ENCODE data around the gene TFDP1.
"Not testable (repeated sequence)": the region's sequence is repeated elsewhere in the genome, so short reads cannot be mapped to it uniquely, and the experiment has no call there.

Gene TFDP1

DNA sequence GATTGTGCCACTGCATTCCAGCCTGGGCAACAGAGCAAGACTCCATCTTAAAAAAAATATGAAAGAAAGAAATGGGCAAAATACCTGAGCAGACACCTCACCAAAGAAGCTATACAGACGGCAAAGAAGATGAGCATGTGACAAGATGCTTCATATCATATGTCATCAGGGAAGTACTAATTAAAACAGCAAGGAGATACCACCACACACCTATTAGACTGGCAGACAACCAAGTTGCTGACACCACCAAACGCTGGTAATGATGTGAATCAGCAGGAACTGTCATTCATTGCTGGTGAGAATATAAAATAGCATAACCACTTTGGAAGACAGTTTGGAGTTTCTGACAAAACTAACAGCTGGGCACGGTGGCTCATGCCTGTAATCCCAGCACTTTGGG, 11.5 kb upstream of the TFDP1 start:
- DNase-seq (ENCODE audit: low spot score): no peak

DNA sequence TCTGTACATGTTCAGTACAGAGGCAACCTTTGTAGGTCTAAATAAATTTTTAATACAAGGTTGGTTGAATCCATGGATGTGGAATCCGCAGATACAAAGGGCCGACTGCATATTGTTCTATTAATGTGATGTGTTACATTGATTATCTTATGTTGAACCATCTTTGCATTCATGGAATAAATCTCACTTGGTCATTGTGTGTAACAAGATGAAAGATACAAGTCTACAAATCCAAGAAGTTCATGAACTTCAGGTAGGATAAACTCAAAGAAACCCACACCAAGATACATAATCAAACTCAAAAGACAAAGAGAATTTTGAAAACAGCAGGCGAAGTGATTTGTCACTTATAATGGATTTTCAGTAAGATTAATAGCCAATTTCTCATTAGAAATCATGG, 8.0 kb upstream of the TFDP1 start:
- DNase-seq (ENCODE audit: low spot score): no peak

DNA sequence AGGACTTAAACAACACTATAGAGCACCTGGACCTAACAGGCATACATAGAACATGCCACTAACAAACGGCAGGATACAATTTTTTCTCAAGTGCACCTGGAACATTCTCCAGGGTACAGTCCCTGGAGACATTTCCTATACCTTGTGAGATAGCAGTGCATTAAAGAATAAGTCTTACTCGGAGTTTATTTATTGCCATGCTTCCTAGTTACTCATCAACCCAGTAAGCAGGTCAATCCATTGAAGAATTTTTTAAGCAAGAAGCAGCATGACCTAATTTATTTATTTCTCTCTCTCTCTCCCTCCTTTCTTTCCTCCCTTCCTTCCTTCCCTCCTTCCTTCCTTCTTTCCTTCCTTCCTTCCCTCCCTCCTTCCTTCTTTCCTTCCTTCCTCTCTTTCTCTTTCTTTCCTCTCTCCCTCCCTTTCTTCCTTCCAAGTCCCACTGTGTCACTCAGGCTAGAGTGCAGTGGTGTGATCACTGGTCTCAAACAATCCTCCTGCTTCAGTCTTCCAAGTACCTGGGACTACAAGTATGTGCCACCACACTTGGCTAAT, 6.6 kb upstream of the TFDP1 start:
- no peak for DNase-seq (ENCODE audit: low spot score)

DNA sequence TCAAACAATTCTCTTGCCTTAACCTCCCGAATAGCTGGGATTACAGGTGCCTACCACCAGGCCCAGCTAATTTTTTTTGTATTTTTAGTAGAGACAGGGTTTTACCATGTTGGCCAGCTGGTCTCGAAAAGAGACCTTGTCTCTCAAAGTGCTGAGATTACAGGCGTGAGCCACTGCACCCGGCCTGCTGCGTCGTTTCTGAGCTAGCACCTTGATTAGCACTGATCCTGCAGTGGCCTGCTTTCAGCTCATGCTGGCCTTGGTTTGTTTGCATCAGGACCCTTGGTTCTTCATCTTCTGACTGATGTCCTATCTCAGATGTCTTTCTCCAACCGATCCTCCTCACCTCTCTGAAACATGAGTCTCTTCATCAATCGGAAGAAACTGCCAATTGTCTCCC, 4.9 kb upstream of the TFDP1 start:
- DNase-seq (ENCODE audit: low spot score): no peak

DNA sequence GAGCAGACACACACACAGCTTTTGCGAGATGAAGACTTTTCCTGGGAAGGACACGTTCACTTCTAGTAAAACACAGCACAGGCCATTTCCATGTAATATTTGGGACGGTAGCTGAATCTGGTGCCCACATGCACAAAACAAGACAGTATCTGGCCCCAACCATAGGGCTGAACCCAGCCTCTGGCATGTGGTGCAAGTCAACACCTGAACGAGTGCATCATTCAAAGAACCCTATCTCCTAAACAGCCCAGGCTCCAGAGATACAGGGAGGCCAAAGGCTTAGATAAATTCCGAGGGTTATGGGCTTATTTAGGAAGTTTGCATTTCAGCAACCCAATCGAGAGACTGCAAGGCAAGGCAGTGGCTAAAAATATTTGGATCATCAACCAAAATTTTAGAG, 2.7 kb upstream of the TFDP1 start:
- no peak for DNase-seq (ENCODE audit: low spot score)

DNA sequence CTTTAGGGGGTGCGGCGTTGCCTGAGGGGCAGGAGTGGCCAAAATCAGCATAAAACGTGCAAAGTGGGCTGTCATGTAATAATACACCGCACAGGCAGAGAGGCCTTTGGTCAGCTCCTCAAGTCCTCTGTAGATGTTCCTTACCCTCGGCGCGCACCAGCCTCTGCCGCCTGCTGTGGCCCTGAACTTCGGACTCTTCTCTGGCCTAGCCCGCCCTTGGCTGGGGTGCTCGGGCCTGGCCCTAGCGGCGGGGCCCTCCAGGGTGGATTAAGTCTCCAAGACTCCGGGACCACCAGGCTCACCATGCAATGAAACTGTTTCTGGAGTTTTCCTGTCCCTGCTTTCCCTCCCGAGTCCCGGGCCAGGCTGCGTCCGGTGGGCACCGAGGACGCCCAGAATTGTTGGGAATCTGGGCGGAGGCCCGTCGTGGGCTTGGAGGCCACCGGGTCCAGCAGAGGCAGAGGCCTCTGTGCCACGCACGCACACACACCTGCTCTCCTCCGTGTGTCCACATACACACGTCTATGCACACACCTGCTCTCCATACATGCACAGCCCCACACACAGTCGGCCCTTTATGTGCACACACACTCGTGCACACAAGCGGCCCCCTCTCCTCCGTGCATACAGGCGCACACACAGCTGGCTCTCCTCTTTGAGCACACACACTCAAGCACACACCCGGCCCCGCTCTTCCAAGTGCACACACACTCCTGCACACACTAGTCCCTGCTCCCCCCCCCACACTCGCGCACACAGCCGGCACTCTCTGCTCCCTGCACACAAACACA, 1.5 kb upstream of the TFDP1 start:
- DNase-seq (ENCODE audit: low spot score): no peak

DNA sequence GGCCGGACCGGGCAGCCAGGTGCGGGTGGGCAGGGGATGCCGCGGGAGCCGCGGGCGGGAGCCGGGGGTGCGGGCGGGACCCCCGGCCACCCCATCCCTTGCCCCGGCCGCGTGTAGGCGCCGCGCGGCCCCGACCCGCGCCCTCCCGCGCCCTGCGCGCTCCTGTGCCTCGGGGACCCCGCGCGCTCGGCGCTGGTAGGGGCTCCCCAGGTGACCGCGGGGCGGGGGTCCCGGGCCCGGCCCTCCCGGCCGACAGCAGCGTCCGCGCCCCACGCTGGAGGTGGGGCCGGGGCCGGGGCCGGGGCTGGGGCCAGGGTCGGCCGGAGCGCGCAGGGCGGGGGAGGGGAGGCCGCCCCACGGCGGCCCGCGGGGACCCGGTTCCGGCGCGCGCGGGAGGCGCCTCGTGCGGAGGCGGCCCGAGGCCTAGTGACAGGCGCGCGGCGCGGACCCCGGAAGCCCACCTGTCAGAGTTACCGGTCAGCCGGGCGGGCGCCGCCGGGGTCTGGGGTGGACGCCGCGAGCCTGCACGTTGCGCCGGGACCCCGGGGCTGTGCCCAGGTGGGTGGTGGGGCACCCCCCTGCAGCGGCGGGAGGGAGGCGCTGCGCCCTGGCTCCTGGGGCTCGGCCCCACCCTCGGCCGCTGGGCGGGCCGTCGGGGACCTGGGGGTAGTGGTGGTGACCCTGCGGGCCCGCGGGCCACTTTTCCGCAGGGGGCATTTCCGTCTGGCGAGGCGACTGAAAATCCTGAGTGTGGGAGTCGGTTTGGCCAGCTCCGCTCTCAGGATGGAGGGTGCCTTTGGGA, 518 bp downstream of the TFDP1 start:
- no peak for DNase-seq (ENCODE audit: low spot score)

DNA sequence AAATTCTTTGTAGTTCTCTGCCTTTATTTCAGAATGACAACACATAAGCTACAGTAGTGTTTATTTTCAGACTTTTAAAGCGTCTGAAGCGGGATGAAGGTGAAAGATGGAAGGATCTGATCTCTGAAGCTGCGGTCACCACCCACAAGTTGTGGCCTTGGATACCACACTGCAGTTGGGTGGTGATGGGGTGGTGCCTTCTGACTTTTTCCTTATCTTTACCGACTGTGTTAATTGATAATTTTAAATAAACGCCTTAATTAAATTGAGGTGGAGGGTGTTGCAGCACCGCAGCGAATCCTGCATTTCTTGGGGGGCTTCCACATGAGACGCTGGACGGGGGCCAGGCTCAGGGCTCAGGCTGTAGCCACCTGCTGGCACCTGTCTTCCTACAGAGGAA, 1.3 kb downstream of the TFDP1 start:
- no peak for DNase-seq (ENCODE audit: low spot score)

DNA sequence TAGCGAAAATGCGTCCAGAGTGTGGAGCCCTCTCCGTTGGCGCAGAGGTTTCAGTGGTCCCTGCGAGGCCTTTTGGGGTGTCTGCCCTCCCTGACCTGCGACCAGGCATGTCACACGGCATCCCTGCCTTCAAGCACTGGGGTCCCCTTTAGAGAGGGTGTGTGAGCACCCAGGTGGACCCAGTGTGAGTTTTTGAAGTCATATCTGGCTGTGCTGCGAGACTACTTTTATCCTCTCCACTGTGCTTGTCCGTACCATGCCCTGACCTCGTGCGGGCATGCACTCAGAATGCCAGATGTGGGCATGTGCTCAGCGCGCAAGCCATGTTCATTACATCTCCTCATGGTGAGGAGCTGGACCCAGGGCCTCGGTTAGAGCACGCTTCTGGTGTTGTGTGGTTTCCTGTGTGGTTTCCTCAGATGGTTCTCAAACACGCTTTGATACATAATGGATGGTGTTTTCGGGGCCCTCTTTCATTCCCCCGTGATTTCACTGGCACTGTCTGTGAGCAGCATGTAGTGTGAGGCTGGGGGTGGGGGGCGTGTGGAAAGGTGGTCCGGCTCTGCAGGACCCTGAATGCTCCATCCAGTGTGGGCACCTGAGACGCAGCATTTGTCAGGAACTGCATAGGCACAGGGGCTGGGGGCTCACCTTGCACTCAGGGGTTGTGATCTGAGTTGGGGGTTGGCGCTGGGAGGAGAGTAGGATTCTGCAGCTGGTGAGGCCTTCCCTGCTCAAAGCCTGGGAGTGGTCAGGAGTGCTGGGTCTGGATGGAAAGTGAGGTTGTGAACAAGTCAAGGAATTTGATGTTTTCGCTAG, 2.3 kb downstream of the TFDP1 start:
- DNase-seq (ENCODE audit: low spot score): no peak

DNA sequence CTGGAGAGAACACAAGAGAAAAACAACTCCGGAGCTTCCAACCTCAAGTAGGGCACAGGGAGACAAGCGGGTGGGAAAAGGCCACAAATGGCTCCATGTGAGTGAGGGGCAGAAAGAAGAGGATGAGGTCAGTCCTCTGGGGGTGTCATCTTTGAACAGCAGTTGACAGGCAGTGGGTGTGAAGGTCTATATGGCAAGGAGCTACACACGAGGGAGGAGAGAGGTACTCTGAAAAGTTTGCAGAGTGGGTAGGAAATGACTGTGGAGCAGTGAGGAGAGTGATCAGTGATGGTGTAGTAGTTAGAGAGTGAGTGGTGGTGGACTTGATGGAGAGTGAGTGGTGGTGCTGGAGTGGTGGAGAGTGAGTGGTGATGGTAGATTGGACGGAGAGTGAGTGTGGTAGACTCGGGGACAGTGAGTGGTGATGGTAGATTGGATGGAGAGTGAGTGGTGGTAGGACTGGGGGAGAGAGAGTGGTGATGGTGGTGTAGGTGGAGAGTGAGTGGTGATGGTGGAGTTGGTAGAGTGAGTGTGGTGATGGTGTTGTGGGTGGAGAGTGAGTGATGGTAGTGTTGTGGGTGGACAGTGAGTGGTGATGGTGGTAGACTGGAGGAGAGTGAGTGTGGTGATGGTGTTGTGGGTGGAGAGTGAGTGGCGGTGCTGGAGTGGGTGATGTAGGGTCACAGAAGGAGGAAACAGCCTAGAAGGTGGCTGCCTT, 4.0 kb downstream of the TFDP1 start:
- DNase-seq (ENCODE audit: low spot score): no peak

DNA sequence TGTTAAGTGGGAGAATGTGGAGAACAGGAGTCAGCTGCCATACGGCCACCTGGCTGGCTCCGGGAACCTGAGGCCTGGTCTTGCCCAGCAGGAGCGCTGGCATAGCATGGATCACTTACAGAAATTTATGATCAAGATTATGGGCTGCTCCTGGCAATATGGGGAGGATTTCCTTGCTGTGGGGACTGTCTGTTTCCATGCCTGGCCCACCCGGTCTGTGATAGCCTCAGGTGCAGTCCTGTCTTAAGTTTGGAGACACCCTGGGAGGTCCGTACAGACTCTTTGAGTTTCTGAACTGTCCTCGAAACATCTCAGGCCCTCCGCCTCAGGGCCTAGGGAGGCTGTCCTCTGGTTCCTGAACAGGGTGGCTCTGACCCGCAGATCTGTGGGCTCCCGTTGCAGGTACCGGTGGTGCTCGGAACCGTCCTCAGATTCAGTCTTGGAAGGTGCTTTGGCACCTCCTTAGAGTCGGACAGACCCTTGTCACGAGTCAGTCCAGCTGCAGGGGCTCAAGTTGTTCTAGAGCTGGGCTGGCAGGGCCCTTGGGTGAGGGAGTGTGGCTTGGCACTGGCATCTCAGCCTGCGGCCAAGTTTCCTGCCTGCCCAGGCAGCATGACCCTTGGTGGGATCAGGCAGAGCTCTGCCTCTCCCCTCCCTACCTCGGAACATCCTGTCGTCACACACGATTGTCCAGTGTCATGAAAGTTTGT, 4.9 kb downstream of the TFDP1 start:
- DNase-seq (ENCODE audit: low spot score): no peak

DNA sequence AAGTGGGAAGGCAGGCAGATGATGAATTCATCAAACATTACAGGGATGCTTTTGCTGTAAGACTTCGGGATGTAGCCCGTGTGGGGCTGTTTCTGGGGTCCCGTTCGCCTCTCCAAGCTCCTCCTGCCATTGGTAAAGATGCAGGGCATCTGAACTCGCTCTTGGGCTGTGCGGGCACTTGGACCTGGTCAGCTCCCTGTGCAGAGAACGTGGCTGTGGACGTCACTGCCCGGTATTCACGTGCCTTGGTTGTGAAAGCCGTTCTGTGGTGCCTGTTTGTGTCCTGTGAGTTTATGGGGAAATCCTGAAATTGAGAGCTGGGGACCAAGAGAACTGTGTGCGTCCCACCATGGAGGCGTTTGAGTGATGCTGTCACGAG, 5.4 kb downstream of the TFDP1 start:
- no peak for DNase-seq (ENCODE audit: low spot score)

DNA sequence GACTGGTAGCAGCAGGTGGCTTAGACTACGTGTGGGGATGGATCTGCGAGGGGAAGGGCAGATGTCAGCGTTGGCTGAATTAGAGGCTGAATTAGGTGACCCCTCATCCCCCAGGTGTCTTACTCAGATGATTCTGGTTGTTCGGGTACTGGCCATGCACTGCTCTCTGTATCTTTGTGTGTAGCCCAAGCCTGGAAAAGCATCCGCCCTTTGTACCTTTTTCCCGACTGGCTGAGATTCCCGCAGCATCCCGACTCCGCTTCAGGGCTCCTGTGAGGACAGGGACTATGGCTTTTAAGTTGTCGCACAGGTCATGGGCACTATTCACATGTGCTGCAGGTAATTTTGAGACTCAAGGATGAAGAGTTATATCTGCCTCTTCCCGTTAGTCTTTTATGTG, 7.2 kb downstream of the TFDP1 start:
- no peak for DNase-seq (ENCODE audit: low spot score)

DNA sequence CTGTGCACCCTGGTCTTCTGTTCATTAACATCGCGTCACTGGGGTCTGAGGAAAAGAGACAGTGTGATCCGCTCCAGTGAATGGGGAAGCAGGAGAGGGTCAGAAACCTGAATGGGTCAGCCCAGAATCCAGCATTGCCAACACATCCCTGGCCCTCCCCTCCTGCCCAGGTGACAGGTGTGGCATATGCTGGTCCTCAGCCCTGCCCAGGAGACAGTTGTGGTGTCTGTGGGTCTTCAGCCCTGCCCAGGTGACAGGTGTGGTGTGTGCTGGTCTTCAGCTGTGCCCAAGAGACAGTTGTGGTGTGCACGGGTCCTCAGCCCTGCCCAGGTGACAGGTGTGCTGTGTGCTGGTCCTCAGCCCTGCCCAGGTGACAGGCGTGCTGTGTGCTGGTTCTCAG, 8.0 kb downstream of the TFDP1 start:
- no peak for DNase-seq (ENCODE audit: low spot score)

DNA sequence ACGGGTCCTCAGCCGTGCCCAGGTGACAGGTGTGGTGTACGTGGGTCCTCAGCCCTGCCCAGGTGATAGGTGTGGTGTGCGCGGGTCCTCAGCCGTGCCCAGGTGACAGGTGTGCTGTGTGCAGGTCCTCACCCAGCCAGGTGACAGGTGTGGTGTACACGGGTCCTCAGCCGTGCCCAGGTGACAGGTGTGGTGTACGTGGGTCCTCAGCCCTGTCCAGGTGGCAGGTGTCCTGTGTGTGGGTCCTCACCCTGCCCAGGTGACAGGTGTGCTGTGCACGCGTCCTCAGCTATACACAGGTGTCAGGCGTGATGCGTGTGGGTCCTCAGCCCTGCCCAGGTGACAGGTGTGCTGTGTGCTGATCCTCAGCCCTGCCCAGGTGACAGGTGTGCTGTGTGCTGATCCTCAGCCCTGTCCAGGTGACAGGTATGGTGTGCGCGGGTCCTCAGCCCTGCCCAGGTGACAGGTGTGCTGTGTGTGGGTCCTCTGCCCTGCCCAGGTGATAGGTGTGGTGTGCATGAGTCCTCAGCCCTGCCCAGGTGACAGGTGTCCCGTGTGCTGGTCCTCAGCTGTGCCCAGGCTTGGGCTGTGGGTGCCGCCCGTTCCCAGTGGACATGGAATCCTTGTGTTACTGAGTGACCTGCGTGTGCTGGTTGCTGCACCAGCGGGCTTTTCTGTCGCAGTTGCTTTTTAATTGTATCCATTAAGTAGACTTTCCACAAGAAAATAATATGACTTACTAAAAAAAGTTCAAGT, 9.7 kb downstream of the TFDP1 start:
- not testable (repeated sequence) for DNase-seq (ENCODE audit: low spot score)

DNA sequence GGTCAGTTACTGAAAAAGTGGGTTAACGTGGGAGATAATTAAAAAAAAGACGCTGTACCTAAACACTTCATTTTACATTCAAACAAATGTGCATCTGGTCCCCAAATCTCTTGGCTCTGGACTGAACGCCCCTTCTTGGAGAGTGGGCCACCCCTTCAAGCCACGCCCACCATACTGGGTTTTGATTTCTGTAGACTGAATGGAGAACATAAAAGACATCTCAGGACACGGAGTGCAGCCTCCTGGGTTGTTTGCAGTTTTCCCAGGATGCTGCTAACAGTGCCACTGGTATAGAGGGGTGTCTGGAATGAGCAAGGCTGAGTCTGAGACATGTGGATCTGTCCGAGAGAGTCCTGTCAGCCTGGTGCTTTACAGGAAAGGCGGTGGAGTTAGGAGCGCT, 10.6 kb downstream of the TFDP1 start:
- no peak for DNase-seq (ENCODE audit: low spot score)

DNA sequence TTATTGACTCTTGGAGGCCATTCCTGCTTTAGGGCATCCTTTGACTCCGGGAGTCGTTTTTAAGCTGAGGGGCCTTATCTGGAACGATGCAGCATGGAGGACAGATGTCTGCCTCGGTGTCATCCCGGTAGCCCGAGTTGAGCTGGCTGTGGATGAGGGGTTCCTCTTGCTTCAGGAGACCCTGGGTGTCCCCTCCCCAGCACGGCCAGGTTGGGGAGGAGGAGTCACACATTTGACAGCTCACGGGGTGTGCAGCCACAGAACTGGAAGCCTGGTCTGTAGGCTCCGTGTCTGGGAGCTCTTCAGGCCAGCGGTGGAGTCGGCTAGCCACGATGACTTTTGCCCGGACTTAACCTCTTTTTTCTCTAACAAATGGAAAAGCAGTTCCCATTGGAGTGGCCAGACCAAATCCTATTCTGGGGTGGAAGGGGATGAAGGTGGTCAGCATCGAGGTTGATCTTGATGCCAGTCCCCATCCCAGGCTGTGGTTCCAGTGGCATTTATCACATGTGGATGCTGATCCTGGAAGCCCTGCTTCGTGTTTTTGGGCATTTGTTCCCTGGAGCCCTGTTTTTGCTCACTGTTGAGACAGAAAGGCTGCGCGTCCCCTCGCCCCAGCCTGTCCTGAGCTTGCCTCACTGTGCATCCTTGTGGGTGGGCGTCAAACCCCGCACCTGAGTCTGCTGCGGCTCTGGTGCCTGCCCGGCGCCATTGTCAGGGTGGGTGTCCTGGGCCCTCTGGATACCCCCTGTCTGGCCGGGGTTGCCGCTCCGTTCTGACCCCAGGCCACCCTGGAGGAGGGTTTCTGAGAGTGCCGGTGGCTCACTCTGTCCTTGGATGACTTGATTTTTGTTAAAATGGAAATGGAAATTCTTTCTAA, 12.0 kb downstream of the TFDP1 start:
- no peak for DNase-seq (ENCODE audit: low spot score)

DNA sequence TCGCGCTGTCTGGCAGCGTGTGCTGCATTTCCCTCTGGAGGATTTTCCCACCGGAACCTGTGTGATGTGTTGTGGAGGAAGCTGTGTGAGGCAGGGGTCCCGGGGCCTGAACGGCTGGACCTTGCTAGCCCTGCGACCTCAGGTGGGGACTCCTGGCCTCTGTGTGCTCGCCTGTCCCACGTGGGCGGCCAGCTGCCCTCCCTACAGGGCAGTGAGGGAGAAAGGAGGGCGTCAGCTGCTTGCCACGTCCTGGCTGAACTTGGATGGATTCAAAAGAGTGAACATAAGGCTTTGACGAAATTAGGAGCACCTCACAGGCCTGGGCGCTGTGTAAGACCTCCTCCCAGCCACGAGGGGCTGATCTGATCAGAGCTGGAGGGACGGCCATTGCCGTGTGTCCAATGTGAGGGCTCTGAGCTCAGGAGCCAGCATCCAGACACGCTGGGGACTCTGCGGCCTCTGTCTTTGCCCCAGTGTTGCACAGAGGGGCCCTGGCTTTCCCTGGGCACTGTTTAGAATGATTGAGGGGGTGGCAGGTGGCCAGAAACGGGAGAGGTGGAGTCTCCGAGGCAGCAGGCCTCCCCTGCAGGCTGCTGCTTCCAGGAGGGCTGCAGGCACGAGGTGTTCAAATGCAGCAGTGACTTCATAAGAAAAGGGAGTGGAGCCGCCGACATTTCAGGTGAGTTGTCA, 13.0 kb downstream of the TFDP1 start:
- no peak for DNase-seq (ENCODE audit: low spot score)

DNA sequence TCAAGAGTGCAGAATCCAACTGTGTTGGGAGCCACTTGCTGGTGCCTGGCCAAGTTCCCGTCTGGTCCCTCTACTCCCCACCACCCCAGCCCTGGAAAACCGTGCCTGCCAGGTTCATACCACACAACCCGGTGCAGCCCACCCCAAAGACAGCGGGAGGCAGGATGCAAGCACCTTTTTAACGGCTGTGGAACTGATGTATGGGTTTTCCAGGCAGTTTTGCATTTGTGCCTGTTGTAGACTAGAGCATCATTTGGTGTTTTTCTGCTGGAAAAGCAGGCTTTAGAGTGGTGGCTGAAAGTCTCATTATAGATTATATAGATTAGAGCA, 13.5 kb downstream of the TFDP1 start:
- no peak for DNase-seq (ENCODE audit: low spot score)
